Mesothelial cell of epicardium (in vitro differentiated cells): ENCODE measurements around the gene DAB2IP. TPM values are rescaled to one million over a fixed set of nuclear protein-coding genes. Genes with fewer than 3 reads are reported as not detected.

Source experiments
- DNase-seq, 2 experiments: peaks; one replicate each; pipeline ENCODE4 v3.0.0; 2021; ENCODE audit warnings: low spot score in 2 of 2; ENCODE audit not compliant: unreplicated experiment in 2 of 2
- H3K27ac Mint-ChIP-seq: 2 replicates; pipeline ENCODE4 v1.8.0; 2021; ENCODE audit warnings: mixed read lengths
- H3K27me3 Mint-ChIP-seq: 2 replicates; pipeline ENCODE4 v1.8.0; 2021; ENCODE audit warnings: low read depth, mixed read lengths
- H3K36me3 Mint-ChIP-seq: 2 replicates; pipeline ENCODE4 v1.8.0; 2021; ENCODE audit warnings: mixed read lengths
- H3K4me1 Mint-ChIP-seq: 2 replicates; pipeline ENCODE4 v1.8.0; 2021; ENCODE audit warnings: mixed read lengths
- H3K4me3 Mint-ChIP-seq: 2 replicates; pipeline ENCODE4 v1.8.0; 2021; ENCODE audit warnings: mild to moderate bottlenecking, moderate library complexity, mixed read lengths
- H3K9me3 Mint-ChIP-seq: 2 replicates; pipeline ENCODE4 v1.8.0; 2021; ENCODE audit warnings: mixed read lengths
- total RNA-seq: library from RNA; stranded (reverse); gene quantifications from 3 replicates; pipeline ENCODE4 v1.2.1, GENCODE V29; 2021
- TF ChIP-seq, protein P1 (sequence below): fragments of 200-600 bp; sonication (generic); IDR thresholded peaks from one replicate; pipeline ENCODE4 v1.5.0; 2021; ENCODE audit warnings: antibody characterized with exemption; ENCODE audit not compliant: unreplicated experiment

DAB2IP gene
- total RNA-seq, 1 donor from 2014 or later: 75.7 TPM

DNA sequence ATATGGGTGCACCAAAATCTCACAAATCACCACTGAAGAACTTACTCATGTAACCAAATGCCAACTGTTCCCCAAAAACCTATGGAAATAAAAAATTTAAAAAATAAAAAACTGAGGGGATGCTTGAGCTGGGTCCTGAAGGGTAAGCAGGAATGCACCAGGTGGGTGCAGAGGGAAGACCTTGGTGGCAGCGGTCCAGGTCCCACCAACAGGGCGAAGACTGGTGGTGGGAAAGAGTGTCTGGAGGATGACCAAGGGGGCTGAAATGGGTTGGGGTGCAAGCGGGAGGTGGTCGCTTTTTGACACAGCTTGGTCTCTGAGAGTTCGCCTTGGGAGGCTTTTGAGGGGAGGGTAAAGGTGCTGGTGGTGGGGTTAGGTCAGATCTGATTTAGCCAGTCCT, 3.3 kb upstream of the DAB2IP start:
- Mint-ChIP-seq H3K4me3 (no peak overlapping the region), H3K36me3 (no peaks in the 10 kb centered on the region), H3K4me1 (peaks cover 38% of the 10 kb centered on the region), H3K27me3 (no peaks in the 10 kb centered on the region), H3K9me3 (no peaks in the 10 kb centered on the region), H3K27ac (no peak overlapping the region)
- DNase-seq: no peak
- TF ChIP-seq, protein P1, sequence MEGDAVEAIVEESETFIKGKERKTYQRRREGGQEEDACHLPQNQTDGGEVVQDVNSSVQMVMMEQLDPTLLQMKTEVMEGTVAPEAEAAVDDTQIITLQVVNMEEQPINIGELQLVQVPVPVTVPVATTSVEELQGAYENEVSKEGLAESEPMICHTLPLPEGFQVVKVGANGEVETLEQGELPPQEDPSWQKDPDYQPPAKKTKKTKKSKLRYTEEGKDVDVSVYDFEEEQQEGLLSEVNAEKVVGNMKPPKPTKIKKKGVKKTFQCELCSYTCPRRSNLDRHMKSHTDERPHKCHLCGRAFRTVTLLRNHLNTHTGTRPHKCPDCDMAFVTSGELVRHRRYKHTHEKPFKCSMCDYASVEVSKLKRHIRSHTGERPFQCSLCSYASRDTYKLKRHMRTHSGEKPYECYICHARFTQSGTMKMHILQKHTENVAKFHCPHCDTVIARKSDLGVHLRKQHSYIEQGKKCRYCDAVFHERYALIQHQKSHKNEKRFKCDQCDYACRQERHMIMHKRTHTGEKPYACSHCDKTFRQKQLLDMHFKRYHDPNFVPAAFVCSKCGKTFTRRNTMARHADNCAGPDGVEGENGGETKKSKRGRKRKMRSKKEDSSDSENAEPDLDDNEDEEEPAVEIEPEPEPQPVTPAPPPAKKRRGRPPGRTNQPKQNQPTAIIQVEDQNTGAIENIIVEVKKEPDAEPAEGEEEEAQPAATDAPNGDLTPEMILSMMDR: no peak

DNA sequence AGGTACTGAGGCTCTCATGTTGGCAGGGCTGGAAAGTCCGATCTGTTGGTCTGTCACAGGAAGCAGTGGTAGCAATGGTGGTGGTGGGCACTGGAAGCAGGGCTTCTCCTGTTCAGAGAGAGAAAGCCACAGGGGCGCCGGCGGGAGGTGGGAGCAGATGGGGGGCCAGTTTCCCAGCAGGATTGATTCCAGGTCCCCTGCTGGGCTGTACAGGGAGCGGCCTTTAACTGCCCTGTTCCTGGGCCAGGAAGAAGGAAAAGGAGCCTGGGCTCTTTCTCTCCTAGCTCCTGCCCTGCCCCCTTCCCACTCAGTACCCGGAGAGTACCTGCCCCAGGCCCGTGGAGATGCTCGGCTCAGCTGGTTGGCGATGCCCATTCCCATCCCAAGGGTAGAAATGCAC, 2.6 kb upstream of the DAB2IP start:
- TF ChIP-seq, protein P1: no peak
- no peak overlapping the region for H3K4me3 Mint-ChIP-seq
- peaks cover 44% of the 10 kb centered on the region for H3K4me1 Mint-ChIP-seq
- H3K9me3 Mint-ChIP-seq: no peaks in the 10 kb centered on the region
- DNase-seq: no peak
- H3K27me3 Mint-ChIP-seq: no peaks in the 10 kb centered on the region
- H3K36me3 Mint-ChIP-seq: no peaks in the 10 kb centered on the region
- H3K27ac Mint-ChIP-seq: peak overlapping the region; percentile 89

DNA sequence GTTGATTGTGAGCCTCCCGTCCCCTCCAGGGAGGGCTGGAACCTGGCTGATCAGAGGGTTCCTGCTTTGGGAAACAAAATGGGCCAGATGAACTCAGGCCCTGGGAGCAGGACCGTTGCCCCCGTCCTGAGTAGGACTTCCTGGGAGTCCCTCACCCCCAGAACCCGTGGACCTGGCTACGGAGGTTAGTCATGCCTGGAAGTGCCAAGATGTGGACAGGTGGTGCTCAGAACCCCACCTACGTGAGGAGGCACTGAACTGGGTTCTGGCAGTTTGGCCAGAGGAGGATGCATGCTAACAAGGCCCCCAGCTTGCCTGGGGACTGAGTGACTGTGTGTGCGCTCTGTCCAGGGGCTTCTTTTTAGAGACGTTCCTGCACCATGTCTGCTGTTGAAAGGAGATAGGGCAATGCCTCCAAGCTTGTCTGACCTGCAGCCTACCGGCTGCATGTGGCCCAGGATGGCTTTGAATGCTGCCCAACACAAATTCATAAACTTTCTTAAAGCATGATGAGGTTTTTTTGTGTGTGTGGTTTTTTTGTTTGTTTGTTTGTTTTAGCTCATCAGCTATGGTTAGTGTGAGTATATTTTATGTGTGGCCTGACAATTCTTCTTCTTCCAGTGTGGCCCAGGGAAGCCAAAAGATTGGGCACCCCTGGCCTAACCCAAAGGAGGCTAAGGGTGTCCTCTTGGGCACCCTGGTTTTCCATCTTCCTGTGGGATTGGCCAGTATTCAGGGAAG, 1.8 kb upstream of the DAB2IP start:
- TF ChIP-seq, protein P1: no peak
- H3K9me3 Mint-ChIP-seq: no peaks in the 10 kb centered on the region
- H3K4me1 Mint-ChIP-seq: peaks cover 44% of the 10 kb centered on the region
- DNase-seq: no peak
- H3K36me3 Mint-ChIP-seq: no peaks in the 10 kb centered on the region
- H3K4me3 Mint-ChIP-seq: peak overlapping the region; percentile 71
- no peaks in the 10 kb centered on the region for H3K27me3 Mint-ChIP-seq
- H3K27ac Mint-ChIP-seq: peak overlapping the region; percentile 89

DNA sequence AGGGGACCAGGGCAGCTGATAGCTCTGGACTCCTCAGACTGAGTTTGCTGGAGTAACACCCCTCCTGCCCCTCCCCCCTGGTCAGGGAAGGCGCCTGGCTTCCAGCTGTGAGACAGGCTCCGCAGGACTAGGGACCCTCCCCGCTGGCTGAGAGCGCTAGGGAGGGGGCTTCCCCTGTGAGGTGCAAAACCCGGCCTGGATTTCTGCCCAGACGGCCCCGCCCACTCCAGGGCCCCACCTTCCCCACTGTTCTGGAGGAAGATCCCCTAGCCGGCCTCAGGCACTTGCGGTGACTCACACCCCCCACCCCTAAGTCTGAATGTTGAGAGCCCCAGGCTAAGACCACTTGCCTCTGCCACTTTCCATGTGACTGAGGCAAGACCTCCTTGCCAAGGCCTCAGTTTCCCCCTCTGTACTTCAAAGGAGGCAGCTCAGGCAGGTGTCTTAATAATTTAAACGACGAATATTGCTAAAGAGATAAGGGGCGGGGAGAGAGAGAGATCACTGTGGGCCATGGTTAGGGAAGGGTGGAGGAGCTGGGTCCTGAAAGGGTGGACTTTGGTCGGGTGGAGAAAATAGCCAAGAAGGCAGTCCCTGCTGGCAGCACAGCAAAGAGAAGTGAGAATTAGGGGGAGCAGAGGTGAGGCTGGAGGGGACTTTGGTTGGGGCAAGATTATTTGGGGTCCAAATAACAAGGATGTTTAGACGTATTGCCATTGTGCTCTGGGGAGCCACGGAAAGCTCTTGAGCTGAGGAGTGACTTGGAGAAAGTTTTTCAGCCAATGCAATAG, 1.0 kb upstream of the DAB2IP start:
- DNase-seq: peak; percentile 80 to 92
- Mint-ChIP-seq H3K4me1 (peaks cover 44% of the 10 kb centered on the region), H3K9me3 (no peaks in the 10 kb centered on the region), H3K27ac (peak overlapping the region; percentile 89), H3K27me3 (no peaks in the 10 kb centered on the region), H3K4me3 (peak overlapping the region; percentile 71), H3K36me3 (no peaks in the 10 kb centered on the region)
- TF ChIP-seq, protein P1: no peak

DNA sequence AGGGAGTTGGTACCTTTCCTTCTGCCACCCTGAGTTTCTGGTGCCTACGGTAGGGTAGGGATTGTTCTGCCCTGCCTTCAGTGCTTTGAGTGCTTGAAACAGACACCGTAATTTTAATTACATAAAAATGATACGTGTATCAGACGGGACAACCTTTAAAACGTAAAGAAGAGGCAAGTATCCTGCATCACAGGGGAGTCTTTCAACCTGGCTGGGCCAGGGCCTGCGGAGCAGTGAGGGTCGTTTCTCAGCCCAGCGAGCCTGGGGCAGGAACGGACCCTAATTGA, 483 bp upstream of the DAB2IP start:
- peak overlapping the region; percentile 89 for H3K27ac Mint-ChIP-seq
- H3K9me3 Mint-ChIP-seq: no peaks in the 10 kb centered on the region
- DNase-seq: no peak
- TF ChIP-seq, protein P1: no peak
- no peaks in the 10 kb centered on the region for H3K27me3 Mint-ChIP-seq
- no peaks in the 10 kb centered on the region for H3K36me3 Mint-ChIP-seq
- H3K4me1 Mint-ChIP-seq: peaks cover 44% of the 10 kb centered on the region
- peak overlapping the region; percentile 71 for H3K4me3 Mint-ChIP-seq
